ENCODE results near the gene SOX1. TPM values are rescaled to one million over a fixed set of nuclear protein-coding genes. Genes with fewer than 3 reads are reported as not detected.

Gene SOX1
- total RNA-seq, 2 experiments from 2014 or later, result not detected

DNA sequence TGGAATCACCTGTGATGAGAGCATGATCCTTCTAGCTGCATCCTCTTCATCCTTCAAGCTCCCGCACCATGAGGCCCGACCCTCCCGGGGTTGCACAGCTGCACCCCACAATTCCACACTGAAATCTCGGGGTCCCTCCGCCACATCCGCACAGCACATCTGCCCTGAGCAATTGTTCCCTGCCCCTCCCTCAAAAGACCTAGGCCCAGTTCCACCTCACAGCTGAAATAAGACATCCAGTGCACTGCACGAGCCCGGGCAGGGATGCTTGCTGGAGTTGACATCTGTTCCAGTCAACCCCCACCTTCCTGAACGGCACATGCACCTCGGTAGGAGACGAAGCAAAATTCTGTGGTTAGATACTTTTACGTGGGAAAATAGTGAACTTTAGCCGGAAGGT lies 14.7 kb upstream of the SOX1 start:
- no peak overlapping the region for H2AFZ ChIP-seq (ENCODE audit: low read length)
- no peaks in the 10 kb centered on the region for H3K4me1 ChIP-seq (ENCODE audit: insufficient read depth, low read length, poor library complexity, severe bottlenecking)
- TF ChIP-seq EZH2phosphoT487 (IDR thresholded peaks at IDR 0.05; ENCODE audit: borderline replicate concordance, low read depth, low read length), result no peak
- TF ChIP-seq, protein P1, sequence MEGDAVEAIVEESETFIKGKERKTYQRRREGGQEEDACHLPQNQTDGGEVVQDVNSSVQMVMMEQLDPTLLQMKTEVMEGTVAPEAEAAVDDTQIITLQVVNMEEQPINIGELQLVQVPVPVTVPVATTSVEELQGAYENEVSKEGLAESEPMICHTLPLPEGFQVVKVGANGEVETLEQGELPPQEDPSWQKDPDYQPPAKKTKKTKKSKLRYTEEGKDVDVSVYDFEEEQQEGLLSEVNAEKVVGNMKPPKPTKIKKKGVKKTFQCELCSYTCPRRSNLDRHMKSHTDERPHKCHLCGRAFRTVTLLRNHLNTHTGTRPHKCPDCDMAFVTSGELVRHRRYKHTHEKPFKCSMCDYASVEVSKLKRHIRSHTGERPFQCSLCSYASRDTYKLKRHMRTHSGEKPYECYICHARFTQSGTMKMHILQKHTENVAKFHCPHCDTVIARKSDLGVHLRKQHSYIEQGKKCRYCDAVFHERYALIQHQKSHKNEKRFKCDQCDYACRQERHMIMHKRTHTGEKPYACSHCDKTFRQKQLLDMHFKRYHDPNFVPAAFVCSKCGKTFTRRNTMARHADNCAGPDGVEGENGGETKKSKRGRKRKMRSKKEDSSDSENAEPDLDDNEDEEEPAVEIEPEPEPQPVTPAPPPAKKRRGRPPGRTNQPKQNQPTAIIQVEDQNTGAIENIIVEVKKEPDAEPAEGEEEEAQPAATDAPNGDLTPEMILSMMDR (conservative IDR thresholded peaks at IDR 0.05; ENCODE audit: low read length), result no peak
- no TSS peak for BruUV-seq (replicated peaks)
- H4K20me1 ChIP-seq (ENCODE audit: insufficient read depth, low read length), result no peaks in the 10 kb centered on the region
- no peaks in the 10 kb centered on the region for H3K9me3 ChIP-seq (ENCODE audit: low read length)
- no peak for DNase-seq (ENCODE audit: low spot score)
- POLR2A ChIA-PET, result no interaction called here
- intact Hi-C loops (cut with micrococcal nuclease; ENCODE audit: unreplicated experiment), result no loop called here
- no peaks in the 10 kb centered on the region for H3K79me2 ChIP-seq (ENCODE audit: insufficient read depth, low read depth, low read length)
- no peak overlapping the region for H3K27ac ChIP-seq (ENCODE audit: low read depth, low read length, poor library complexity, severe bottlenecking)
- CTCF ChIA-PET (ENCODE audit: unreplicated experiment), result no interaction called here
- no peaks in the 10 kb centered on the region for H3K9me2 ChIP-seq (ENCODE audit: insufficient read depth, low read length)
- H3K4me3 ChIP-seq (ENCODE audit: low read depth, low read length, poor library complexity, severe bottlenecking), result no peak overlapping the region
- no peaks in the 10 kb centered on the region for H3K36me3 ChIP-seq (ENCODE audit: insufficient read depth, low read length)
- no peak overlapping the region for H3K4me2 ChIP-seq (ENCODE audit: low read length)

DNA sequence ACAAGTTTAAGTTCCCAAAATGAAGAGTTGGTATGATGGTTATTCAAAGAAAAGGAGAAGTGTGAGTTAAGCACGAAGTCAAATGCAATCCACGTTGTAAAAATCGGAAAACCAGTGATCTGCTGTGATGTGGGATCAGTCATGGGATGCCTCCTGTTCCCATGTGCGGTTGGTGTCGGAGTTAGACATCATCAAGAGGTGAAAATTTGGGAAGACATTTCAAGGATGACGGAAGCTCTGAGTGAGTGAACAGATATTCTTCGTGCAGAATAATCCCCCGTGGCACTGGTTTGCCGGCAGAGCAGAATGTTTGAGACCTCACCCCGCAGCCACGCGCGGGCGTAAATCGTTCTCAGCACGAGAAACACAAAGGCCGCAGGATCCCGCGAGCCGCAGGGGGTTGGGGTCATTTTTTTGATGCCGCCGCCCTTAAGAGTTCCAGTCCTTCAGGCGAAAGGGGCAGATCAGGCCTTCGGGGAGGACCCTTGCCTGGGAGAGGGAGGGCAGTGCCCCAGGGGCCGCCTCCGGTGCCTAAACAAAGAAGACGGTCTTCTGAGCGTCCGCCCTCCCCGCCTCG lies 13.7 kb upstream of the SOX1 start:
- Histone ChIP-seq H3K36me3 (ENCODE audit: insufficient read depth, low read length) (no peaks in the 10 kb centered on the region), H3K4me2 (ENCODE audit: low read length) (no peak overlapping the region), H3K27ac (ENCODE audit: low read depth, low read length, poor library complexity, severe bottlenecking) (no peak overlapping the region), H3K4me1 (ENCODE audit: insufficient read depth, low read length, poor library complexity, severe bottlenecking) (no peaks in the 10 kb centered on the region), H3K9me2 (ENCODE audit: insufficient read depth, low read length) (no peaks in the 10 kb centered on the region), H3K4me3 (ENCODE audit: low read depth, low read length, poor library complexity, severe bottlenecking) (no peak overlapping the region), H4K20me1 (ENCODE audit: insufficient read depth, low read length) (no peaks in the 10 kb centered on the region), H2AFZ (ENCODE audit: low read length) (no peak overlapping the region), H3K79me2 (ENCODE audit: insufficient read depth, low read depth, low read length) (no peaks in the 10 kb centered on the region), H3K9me3 (ENCODE audit: low read length) (no peaks in the 10 kb centered on the region)
- intact Hi-C loops (cut with micrococcal nuclease; ENCODE audit: unreplicated experiment), result no loop called here
- no peak for DNase-seq (ENCODE audit: low spot score)
- ChIA-PET CTCF (ENCODE audit: unreplicated experiment) (no interaction called here), POLR2A (no interaction called here)
- no TSS peak for BruUV-seq (replicated peaks)
- TF ChIP-seq, protein P1 (conservative IDR thresholded peaks at IDR 0.05; ENCODE audit: low read length), result no peak
- TF ChIP-seq EZH2phosphoT487 (IDR thresholded peaks at IDR 0.05; ENCODE audit: borderline replicate concordance, low read depth, low read length), result no peak

DNA sequence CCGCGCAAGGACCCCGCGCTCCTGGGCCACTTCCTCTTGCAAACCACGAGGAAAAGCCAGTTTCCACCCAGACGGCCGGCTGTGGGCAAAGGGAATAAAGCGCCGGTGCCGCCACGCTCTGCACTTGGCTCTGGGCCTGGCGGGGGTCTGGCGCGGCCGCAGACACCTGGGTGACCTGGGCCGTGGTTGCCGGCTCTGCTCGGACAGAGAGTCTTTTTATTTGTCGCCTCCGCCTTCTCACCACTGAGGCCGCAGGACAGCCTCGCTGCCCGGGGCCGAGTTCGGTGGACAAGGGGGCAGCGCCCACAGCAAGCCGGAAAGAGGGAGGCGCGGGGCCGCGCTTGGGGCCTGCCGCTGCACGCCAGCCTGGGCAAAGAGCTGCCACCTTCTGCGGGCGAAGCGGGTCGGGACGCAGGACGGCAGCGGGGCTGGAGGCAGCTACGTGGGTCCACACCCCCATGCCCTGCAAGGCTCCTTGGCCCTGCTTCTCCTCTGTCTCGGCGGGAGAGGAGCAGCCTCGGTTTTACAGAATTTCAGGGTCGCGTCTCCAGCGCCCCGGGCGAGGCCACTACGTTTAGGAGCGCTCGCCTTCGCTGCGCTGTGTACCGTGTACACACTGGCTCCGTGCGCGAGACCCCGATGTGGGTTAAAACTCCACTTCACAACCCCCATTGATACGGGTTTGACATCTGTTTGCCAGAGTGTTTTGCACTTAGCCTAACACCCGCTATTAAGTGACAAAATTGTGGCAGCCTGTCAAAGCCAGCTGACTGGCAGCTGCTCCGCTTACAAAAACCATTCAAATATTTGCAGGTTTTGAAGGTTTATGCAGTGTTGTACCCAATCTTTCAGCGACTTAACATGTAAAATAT lies 13.0 kb upstream of the SOX1 start:
- no peaks in the 10 kb centered on the region for H3K4me1 ChIP-seq (ENCODE audit: insufficient read depth, low read length, poor library complexity, severe bottlenecking)
- H2AFZ ChIP-seq (ENCODE audit: low read length), result no peak overlapping the region
- intact Hi-C loops (cut with micrococcal nuclease; ENCODE audit: unreplicated experiment), result no loop called here
- H3K27ac ChIP-seq (ENCODE audit: low read depth, low read length, poor library complexity, severe bottlenecking), result no peak overlapping the region
- ChIA-PET POLR2A (no interaction called here), CTCF (ENCODE audit: unreplicated experiment) (no interaction called here)
- BruUV-seq (replicated peaks), result no TSS peak
- no peaks in the 10 kb centered on the region for H4K20me1 ChIP-seq (ENCODE audit: insufficient read depth, low read length)
- no peaks in the 10 kb centered on the region for H3K9me3 ChIP-seq (ENCODE audit: low read length)
- DNase-seq (ENCODE audit: low spot score), result no peak
- TF ChIP-seq, protein P1 (conservative IDR thresholded peaks at IDR 0.05; ENCODE audit: low read length), result no peak
- no peak for TF ChIP-seq EZH2phosphoT487 (IDR thresholded peaks at IDR 0.05; ENCODE audit: borderline replicate concordance, low read depth, low read length)
- H3K36me3 ChIP-seq (ENCODE audit: insufficient read depth, low read length), result no peaks in the 10 kb centered on the region
- H3K4me2 ChIP-seq (ENCODE audit: low read length), result no peak overlapping the region
- H3K79me2 ChIP-seq (ENCODE audit: insufficient read depth, low read depth, low read length), result no peaks in the 10 kb centered on the region
- no peaks in the 10 kb centered on the region for H3K9me2 ChIP-seq (ENCODE audit: insufficient read depth, low read length)
- no peak overlapping the region for H3K4me3 ChIP-seq (ENCODE audit: low read depth, low read length, poor library complexity, severe bottlenecking)

All from OCI-LY7 (cell line).